NCI-H446 treated with DMSO at 0.1 percent for 48 hours (cell line): ENCODE data around the gene MUTYH.
A peak's percentile ranks its signal among the peaks of the same experiment; 100 is the strongest.
"Not testable (repeated sequence)": the region's sequence is repeated elsewhere in the genome, so short reads cannot be mapped to it uniquely, and the experiment has no call there.

Source experiments
- DNase-seq: peaks from one replicate; lab custom pipeline; 2025; lab: John Stamatoyannopoulos, UW

Gene MUTYH

GRCh38 chr1:45321444-45321843 is 18.8 kb downstream of the MUTYH start:
- no peak for DNase-seq

- DNase-seq = no peak
These were observed 20.5 kb downstream of the MUTYH start for GRCh38 chr1:45319761-45320160.

GRCh38 chr1:45317166-45317565 is 23.1 kb downstream of the MUTYH start:
- no peak for DNase-seq

- DNase-seq = no peak
These were observed 26.0 kb downstream of the MUTYH start for GRCh38 chr1:45314266-45314665.

GRCh38 chr1:45306905-45307304 is 33.3 kb downstream of the MUTYH start:
- no peak for DNase-seq

- DNase-seq = no peak
These were observed 33.9 kb downstream of the MUTYH start for GRCh38 chr1:45306319-45306718.

- DNase-seq = no peak
These were observed 35.0 kb downstream of the MUTYH start for GRCh38 chr1:45305231-45305630.

GRCh38 chr1:45304311-45305081 is 35.7 kb downstream of the MUTYH start:
- no peak for DNase-seq

GRCh38 chr1:45303520-45304310 is 36.5 kb downstream of the MUTYH start:
- peak; percentile 94 for DNase-seq

GRCh38 chr1:45302505-45303150 is 37.6 kb downstream of the MUTYH start:
- DNase-seq = no peak

GRCh38 chr1:45300669-45300997 is 39.6 kb downstream of the MUTYH start:
- DNase-seq = no peak

- DNase-seq = peak; percentile 43
These were observed 40.1 kb downstream of the MUTYH start for GRCh38 chr1:45299981-45300668.

- no peak for DNase-seq
These were observed 40.9 kb downstream of the MUTYH start for GRCh38 chr1:45299296-45299695.

- DNase-seq = no peak
These were observed 42.4 kb downstream of the MUTYH start for GRCh38 chr1:45297666-45298356.

- no peak for DNase-seq
These were observed 48.5 kb downstream of the MUTYH start for GRCh38 chr1:45291716-45292115.

GRCh38 chr1:45291002-45291401 is 49.2 kb downstream of the MUTYH start:
- not testable (repeated sequence) for DNase-seq

- DNase-seq = not testable (repeated sequence)
These were observed 53.7 kb downstream of the MUTYH start for GRCh38 chr1:45286521-45286920.

- not testable (repeated sequence) for DNase-seq
These were observed 55.4 kb downstream of the MUTYH start for GRCh38 chr1:45284858-45285257.

- DNase-seq = no peak
These were observed 57.9 kb downstream of the MUTYH start for GRCh38 chr1:45282351-45282750.
